GM11168 (cell line): ENCODE data around the gene SOX13.

Source experiments
- in situ Hi-C: fragments of 300-500 bp; cut with MboI; formaldehyde crosslinking; loops from one replicate; pipeline ENCODE4 v1.12.0; 2022; ENCODE audit warnings: low sequenced_read_pairs; ENCODE audit not compliant: unreplicated experiment

SOX13 gene

GRCh38 chr1:204128464-204128963 is 55.6 kb downstream of the SOX13 start:
- in situ Hi-C loops, result no loop called here

GRCh38 chr1:204128964-204129896 is 56.3 kb downstream of the SOX13 start:
- in situ Hi-C loops, result no loop called here

GRCh38 chr1:204130178-204130577 is 57.3 kb downstream of the SOX13 start:
- in situ Hi-C loops, result loop anchor here (10.0 kb wide), 1 partner anchor 275 kb away; no protein-coding TSS in a partner anchor

GRCh38 chr1:204130981-204131892 is 58.3 kb downstream of the SOX13 start:
- in situ Hi-C loops, result loop anchor here (10.0 kb wide), 1 partner anchor 276 kb away; no protein-coding TSS in a partner anchor

- in situ Hi-C loops, result loop anchor here (10.0 kb wide), 1 partner anchor 277 kb away; no protein-coding TSS in a partner anchor
Measured at GRCh38 chr1:204131978-204132377, 59.1 kb downstream of the SOX13 start.

- in situ Hi-C loops, result loop anchor here (10.0 kb wide), 1 partner anchor 278 kb away; no protein-coding TSS in a partner anchor
Measured at GRCh38 chr1:204132718-204133117, 59.8 kb downstream of the SOX13 start.

- in situ Hi-C loops, result loop anchor here (10.0 kb wide), 1 partner anchor 279 kb away; no protein-coding TSS in a partner anchor
Measured at GRCh38 chr1:204134103-204134502, 61.2 kb downstream of the SOX13 start.

GRCh38 chr1:204136814-204137213 is 63.9 kb downstream of the SOX13 start:
- in situ Hi-C loops, result loop anchor here (10.0 kb wide), 1 partner anchor 282 kb away; no protein-coding TSS in a partner anchor

- in situ Hi-C loops, result loop anchor here (10.0 kb wide), 1 partner anchor 284 kb away; no protein-coding TSS in a partner anchor
Measured at GRCh38 chr1:204139088-204139487, 66.2 kb downstream of the SOX13 start.

GRCh38 chr1:204139952-204140351 is 67.0 kb downstream of the SOX13 start:
- in situ Hi-C loops, result loop anchor here (10.0 kb wide), 1 partner anchor 285 kb away; no protein-coding TSS in a partner anchor

GRCh38 chr1:204141131-204141530 is 68.2 kb downstream of the SOX13 start:
- in situ Hi-C loops, result no loop called here

- in situ Hi-C loops, result no loop called here
Measured at GRCh38 chr1:204142032-204142974, 69.4 kb downstream of the SOX13 start.

GRCh38 chr1:204143276-204144041 is 70.5 kb downstream of the SOX13 start:
- in situ Hi-C loops, result no loop called here

- in situ Hi-C loops, result no loop called here
Measured at GRCh38 chr1:204145033-204145504, 72.2 kb downstream of the SOX13 start.

- in situ Hi-C loops, result no loop called here
Measured at GRCh38 chr1:204146309-204146708, 73.4 kb downstream of the SOX13 start.

- in situ Hi-C loops, result no loop called here
Measured at GRCh38 chr1:204146965-204147364, 74.0 kb downstream of the SOX13 start.

- in situ Hi-C loops, result no loop called here
Measured at GRCh38 chr1:204147406-204148383, 74.8 kb downstream of the SOX13 start.
